Measurements from ENCODE around the gene GGN.

The GGN gene

GRCh38 chr19:38335949-38336637 is 51.7 kb downstream of the GGN start:
- no peaks in the 10 kb centered on the region for H3K9me3 ChIP-seq (ENCODE audit: insufficient read depth, low read length)

More at GRCh38 chr19:38335949-38336637, 51.7 kb downstream of the GGN start:
- peak overlapping the region; percentile 61 for H3K9ac ChIP-seq (ENCODE audit: insufficient read length, low read depth)
- no peaks in the 10 kb centered on the region for H3K27me3 ChIP-seq (ENCODE audit: insufficient read depth, insufficient read length)
- no peaks in the 10 kb centered on the region for H3K36me3 ChIP-seq (ENCODE audit: insufficient read depth, insufficient read length, low read length)
- peaks cover 3% of the 10 kb centered on the region for H3K4me1 ChIP-seq (ENCODE audit: insufficient read depth, insufficient read length)
- H3K4me3 ChIP-seq (ENCODE audit: insufficient read length, low read depth): peak overlapping the region; percentile 46
- peak; percentile 73 for DNase-seq (ENCODE audit: low read depth, low spot score)
- TF ChIP-seq ZNF274 (IDR thresholded peaks at IDR 0.05; ENCODE audit: low read depth, low read length): no peak
- no peak for TF ChIP-seq SUZ12 (IDR thresholded peaks at IDR 0.05; ENCODE audit: extremely low read depth, insufficient read depth, insufficient read length)
- TF ChIP-seq YY1 (IDR thresholded peaks at IDR 0.05; ENCODE audit: insufficient read depth, insufficient read length): no peak
